Stimulated activated CD8-positive, alpha-beta memory T cell treated with anti-CD3 and anti-CD28 coated beads, Interleukin-12 subunit alpha, Interleukin-12 subunit beta, amount 100 ng/mL, for 24 hours (primary cell): ENCODE measurements around the gene GPR39.

ENCODE experiments used
- DNase-seq: peaks from one replicate; pipeline ENCODE4 v3.0.0-alpha.2; 2020; ENCODE audit errors: extremely low read depth

Gene GPR39

GRCh38 chr2:132443106-132443505 is 26.5 kb downstream of the GPR39 start:
- DNase-seq: no peak

- no peak for DNase-seq
These were observed 29.8 kb downstream of the GPR39 start for GRCh38 chr2:132446444-132446843.

GRCh38 chr2:132448331-132448730 is 31.7 kb downstream of the GPR39 start:
- DNase-seq: no peak

- no peak for DNase-seq
These were observed 32.2 kb downstream of the GPR39 start for GRCh38 chr2:132448771-132449170.

GRCh38 chr2:132449868-132450267 is 33.3 kb downstream of the GPR39 start:
- DNase-seq: no peak

DNA sequence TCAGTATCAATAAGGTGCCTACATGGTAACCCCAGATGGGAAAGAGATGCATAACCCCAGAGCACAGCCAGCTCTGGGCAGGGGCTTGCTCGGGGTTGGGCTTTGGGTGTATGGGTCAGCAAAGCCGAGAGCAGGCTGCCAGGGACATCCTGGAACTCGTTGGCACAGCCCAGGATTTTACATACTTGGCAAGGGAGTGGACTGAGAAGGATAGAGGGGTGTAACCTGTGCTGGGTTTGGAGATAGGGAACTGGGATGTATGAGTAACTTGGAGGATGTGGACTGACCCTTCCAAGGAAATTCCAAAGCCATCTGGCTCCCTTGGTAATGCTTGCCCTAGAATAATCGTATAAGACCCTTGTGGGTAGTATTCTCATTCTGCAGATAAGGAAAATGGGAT is 44.2 kb downstream of the GPR39 start:
- DNase-seq: no peak

DNA sequence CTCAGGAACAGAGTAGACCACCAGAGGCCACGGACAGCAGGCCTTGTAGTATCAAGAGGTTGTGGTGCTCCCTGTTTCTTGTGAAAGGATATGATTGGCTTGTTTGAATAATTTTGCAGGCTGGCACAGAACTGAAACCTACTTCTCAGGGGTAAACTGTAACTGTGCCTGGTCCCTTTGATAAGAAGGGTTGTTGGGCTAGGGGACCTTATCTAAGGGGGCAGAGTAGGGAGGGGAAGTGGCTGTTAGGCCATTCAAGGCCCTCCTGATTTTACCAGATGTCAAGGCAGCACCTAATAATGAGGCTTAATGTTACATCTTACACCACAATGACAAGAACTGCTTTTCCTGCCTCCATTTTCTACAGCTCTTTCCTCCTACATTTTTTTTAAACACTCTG is 45.6 kb downstream of the GPR39 start:
- DNase-seq: no peak

DNA sequence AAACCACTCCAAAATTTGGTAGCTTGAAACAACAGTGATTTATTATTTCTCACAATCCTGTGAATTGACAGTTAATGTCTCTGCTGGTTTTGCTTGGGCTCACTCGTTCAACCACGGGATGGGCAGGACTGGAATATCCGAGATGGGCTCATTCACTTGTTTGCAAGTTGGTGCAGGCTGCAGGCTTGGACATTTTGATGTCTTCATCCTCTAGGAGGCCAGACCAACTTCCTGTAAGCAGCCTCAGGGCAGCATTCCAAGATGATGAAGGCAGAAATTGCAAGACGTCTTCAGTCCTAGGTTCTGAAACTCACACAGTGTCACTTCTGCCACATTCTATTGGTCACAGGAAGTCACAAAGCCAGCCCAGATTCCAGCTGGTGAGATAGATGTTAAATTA is 47.1 kb downstream of the GPR39 start:
- no peak for DNase-seq

- DNase-seq: no peak
These were observed 49.3 kb downstream of the GPR39 start for GRCh38 chr2:132465917-132466316.

DNA sequence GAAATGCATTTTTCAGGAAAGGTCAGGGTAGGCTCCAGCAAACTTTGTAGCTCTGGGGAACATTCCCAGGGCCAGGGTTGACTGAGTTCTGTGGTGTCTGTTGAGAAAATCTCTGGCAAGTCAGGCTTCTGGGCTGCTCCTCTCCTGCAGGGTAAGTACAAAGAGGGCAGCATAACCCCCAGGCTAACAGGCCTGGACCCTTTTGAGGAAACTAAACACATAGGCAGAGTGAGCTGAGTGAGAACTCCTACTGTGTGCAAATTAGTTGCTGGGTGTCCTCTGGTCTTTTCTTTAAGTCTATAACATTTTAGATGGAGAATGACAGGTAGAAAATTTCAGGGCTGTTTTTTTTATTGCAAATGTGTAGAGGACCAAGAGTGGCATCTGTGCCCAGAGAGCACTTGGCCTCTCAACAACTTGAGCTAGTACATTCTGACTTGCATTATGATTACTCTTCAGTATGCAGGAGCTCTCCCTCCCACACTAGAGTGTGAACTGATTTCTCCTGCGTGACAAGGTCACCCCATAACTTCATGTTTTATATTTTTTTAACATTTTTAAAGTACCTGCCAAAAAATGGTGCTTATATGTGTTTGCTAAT is 49.9 kb downstream of the GPR39 start:
- no peak for DNase-seq

DNA sequence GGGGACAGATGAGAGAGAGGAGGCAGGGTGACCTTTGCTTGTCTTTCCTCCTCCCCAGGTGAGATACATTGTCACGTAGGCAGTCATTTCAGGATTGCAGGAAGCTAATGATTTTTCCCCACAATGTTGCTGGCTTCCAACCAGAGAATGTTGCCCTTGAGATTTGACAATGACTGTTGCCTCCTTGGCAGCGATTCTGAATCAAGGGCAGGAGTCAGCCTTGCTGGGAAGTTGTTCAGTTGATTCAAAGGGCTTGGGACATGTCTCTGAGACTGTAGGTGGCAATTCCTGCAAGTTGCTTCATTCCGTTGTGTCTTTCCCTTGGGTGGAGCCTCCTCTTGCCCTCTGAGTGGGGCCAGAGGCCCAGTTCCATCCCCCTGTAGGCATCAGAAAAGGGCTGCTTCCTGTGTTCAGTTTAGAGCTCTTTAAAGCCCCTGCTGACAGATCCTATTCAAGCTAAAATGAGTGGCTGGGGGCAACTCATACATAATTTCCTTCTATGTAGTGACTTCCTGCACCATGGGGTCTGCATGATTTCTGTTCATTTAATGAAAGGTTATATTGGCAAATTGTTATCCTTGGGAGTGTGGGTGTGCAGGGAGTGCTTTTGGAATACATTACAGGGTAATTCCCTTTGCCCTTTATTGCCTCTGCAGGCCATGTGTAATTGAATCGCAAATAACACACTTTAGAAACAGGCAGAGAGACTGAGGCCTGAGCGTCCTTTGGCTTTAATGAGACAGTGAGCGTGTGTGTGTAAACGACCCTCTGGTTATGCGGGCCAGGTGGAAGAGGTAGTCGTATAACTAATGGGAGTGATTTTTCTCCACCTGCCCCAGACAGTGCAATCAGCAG is 52.4 kb downstream of the GPR39 start:
- no peak for DNase-seq

GRCh38 chr2:132470746-132471145 is 54.1 kb downstream of the GPR39 start:
- no peak for DNase-seq

DNA sequence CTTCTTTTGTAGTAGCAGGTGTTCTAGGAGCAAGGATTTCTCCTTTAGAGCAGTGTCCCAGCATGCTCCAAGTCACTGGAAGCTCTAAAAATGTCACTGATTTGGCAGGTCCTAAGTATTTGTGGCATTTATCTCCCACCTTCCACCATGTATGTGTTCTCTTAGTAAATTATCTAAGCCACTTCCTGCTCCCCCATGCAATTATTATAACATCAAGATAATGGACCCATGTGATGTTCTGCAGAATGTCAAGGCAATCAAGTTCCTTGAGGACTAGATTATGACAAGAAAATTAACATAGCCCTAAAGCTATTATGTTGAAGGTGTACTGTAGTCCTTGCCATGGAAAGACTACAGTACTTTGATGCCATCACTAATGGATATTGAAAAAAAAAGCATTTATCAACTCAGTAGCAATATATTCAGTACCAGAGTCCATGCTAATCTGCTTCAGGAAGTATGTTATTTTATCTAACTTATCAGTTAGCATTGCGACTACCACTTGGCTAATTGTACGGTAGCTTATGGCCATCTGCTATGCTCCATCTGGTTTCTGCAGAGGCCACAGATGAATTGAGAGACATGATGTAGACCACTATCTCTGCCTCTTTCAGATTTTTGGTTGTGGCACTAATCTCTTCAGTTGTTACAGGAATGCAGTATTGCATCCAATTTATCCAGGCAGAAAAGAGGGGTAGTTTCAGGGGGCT is 56.7 kb downstream of the GPR39 start:
- DNase-seq: no peak

GRCh38 chr2:132475615-132476014 is 59.0 kb downstream of the GPR39 start:
- no peak for DNase-seq

DNA sequence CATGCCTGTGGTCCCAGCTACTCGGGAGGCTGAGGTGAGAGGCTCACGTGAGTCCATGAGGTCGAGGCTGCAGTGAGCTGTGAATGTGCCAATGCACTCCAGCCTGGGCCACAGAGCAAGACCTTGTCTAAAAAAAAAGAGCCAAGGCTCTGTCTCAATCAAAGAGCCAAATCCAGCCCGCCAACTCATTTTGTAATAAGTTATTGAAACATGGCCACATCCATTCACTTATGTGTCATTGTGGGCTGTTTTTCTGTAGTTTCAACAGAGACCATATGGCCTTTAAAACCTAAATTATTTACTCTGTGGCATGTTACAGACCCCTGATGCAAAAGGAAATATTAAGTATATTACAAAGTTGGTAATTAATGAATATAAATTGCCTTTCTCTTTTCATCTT is 60.8 kb downstream of the GPR39 start:
- DNase-seq: no peak

GRCh38 chr2:132477962-132478361 is 61.4 kb downstream of the GPR39 start:
- DNase-seq: no peak

DNA sequence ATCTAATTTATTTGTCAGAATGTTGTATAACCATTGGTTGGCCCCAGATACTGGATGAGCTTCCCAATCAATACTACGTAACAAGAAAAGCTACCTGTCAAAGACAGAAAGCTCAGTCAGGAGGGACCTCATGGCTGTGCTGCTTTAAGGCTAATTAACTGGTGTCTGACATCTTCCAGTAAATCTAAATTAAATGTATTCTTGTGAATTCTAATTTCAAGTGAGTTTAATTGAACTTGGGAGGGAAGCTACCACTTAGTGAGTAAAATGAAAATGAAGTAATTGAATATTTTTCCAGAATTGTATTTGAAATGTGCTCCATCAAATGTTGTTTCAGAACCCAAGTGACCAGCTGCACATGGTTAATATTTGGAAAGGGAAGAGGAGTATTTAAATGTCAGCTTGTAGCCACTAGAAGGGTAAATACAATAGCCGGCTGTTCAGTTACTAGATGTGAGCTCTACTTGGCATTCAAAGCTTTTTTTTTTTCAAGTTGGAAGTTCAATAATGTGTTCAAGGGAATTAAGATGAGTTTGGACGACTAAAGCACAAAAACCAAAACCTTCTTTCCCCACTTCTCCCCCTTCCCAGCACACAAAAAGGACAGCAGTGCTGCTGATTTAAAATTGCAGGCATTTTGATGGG is 62.0 kb downstream of the GPR39 start:
- no peak for DNase-seq

GRCh38 chr2:132479155-132479554 is 62.5 kb downstream of the GPR39 start:
- DNase-seq: no peak

DNA sequence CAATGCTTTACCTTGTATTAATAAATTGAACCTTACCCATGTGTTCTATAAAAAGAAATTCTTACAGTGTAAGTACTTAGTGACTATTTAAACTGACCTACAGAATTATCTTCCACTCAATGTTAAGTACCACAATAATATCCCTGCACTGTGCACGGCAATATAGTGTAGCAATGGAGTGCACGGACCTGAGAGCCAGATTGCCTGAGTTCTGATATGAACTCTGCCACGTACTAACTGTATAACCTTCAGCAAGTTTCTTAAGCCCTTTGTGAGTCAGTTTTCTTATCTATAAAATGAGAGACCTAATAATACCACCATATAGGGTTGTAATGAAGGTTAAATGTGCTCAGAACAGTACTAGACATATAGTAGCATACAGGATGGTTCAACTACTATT is 66.2 kb downstream of the GPR39 start:
- no peak for DNase-seq

GRCh38 chr2:132484144-132484543 is 67.5 kb downstream of the GPR39 start:
- no peak for DNase-seq

- no peak for DNase-seq
These were observed 71.9 kb downstream of the GPR39 start for GRCh38 chr2:132488491-132488890.

DNA sequence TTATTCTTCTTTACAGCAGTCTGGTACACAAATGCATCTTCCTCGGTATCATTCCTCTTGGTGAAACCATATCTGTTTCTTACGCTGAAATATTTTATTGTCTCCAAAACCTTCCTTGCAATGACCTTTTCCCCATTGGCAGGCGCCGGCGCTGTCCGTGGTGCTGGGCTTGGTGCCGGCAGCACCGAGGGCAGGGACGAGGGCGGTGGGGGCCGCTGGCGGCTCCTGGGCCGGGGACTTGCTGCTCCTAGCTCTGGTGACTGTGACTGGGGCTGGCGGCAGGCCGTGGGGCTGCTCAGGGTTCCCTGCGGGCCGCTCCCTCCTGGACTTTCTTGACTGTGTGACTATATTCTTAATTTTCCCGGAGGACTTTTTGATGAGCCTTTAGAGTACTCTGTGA is 72.5 kb downstream of the GPR39 start:
- no peak for DNase-seq
